NT2/D1 (cell line): Measurements from ENCODE around the gene SFXN2.
A peak's percentile ranks its signal among the peaks of the same experiment; 100 is the strongest.

Experiments
- DNase-seq: peaks from one replicate; pipeline ENCODE4 v3.0.0-alpha.2; 2011; ENCODE audit warnings: low read depth, low spot score
- H3K27me3 ChIP-seq: 2 replicates; pipeline ENCODE4 v1.6.0; 2011; ENCODE audit warnings: mild to moderate bottlenecking; ENCODE audit not compliant: insufficient read length, insufficient read depth
- H3K36me3 ChIP-seq: 2 replicates; pipeline ENCODE4 v1.6.1; 2011; ENCODE audit warnings: mild to moderate bottlenecking, low read length, mixed read lengths; ENCODE audit not compliant: insufficient read depth, insufficient read length
- H3K4me1 ChIP-seq: 2 replicates; pipeline ENCODE4 v1.5.1; 2011; ENCODE audit not compliant: insufficient read depth, insufficient read length
- H3K4me3 ChIP-seq: 2 replicates; pipeline ENCODE4 v1.5.1; 2011; ENCODE audit warnings: low read depth; ENCODE audit not compliant: insufficient read length
- H3K9ac ChIP-seq: 2 replicates; pipeline ENCODE4 v1.6.0; 2011; ENCODE audit warnings: low read depth; ENCODE audit not compliant: insufficient read length
- H3K9me3 ChIP-seq: 2 replicates; pipeline ENCODE4 v1.5.1; 2011; ENCODE audit warnings: mild to moderate bottlenecking, low read length; ENCODE audit not compliant: insufficient read depth
- SUZ12 ChIP-seq: IDR thresholded peaks from 2 replicates; pipeline ENCODE4 v1.6.1; 2011; ENCODE audit not compliant: insufficient read length, insufficient read depth; ENCODE audit errors: extremely low read depth
- YY1 ChIP-seq: IDR thresholded peaks from 2 replicates; pipeline ENCODE4 v1.6.1; 2011; ENCODE audit not compliant: insufficient read length, insufficient read depth
- ZNF274 ChIP-seq: IDR thresholded peaks from 2 replicates; pipeline ENCODE4 v1.6.1; 2011; ENCODE audit warnings: mild to moderate bottlenecking, low read depth, low read length

SFXN2 gene

GRCh38 chr10:102670871-102671434, 43.5 kb upstream of the SFXN2 start:
- Histone ChIP-seq H3K9ac (no peak overlapping the region), H3K36me3 (no peaks in the 10 kb centered on the region), H3K9me3 (no peaks in the 10 kb centered on the region), H3K4me1 (peaks cover 28% of the 10 kb centered on the region), H3K4me3 (no peak overlapping the region), H3K27me3 (no peaks in the 10 kb centered on the region)
- no peak for DNase-seq
- TF ChIP-seq SUZ12 (no peak), YY1 (no peak), ZNF274 (no peak)

DNA sequence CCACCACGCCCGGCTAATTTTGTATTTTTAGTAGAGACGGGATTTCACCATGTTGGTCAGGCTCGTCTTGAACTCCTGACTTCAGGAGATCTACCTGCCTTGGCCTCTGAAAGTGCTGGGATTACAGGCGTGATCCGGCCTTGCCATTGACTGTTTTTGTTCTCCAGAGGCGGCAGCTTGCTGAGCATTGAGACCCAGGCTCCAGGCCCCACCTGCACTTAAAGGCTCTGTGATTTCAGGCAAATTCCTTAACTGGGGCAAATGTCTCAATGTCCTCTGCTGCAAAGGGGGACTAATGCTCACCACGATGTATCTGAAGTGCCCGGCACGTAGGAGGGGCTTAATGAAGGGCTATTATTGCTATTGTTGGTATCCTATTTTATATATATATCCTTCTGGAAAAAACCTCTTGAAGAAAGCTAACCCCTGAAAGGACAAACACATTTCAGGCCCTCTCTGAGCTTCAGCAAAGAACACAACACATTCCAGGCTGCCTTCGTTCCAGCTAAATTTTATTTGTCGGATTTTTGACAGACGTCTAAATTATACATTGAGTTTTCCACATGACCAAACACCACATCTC, 41.1 kb upstream of the SFXN2 start:
- H3K27me3 ChIP-seq, result no peaks in the 10 kb centered on the region
- no peaks in the 10 kb centered on the region for H3K36me3 ChIP-seq
- peaks cover 31% of the 10 kb centered on the region for H3K4me1 ChIP-seq
- no peaks in the 10 kb centered on the region for H3K9me3 ChIP-seq
- DNase-seq, result no peak
- H3K9ac ChIP-seq, result peak overlapping the region; percentile 56
- TF ChIP-seq SUZ12 (no peak), YY1 (no peak), ZNF274 (no peak)
- H3K4me3 ChIP-seq, result no peak overlapping the region

GRCh38 chr10:102673819-102674511, 40.5 kb upstream of the SFXN2 start:
- H3K36me3 ChIP-seq, result no peaks in the 10 kb centered on the region
- H3K4me3 ChIP-seq, result peak overlapping the region; percentile 19
- no peaks in the 10 kb centered on the region for H3K27me3 ChIP-seq
- TF ChIP-seq ZNF274, result no peak
- TF ChIP-seq SUZ12, result no peak
- no peak for TF ChIP-seq YY1
- no peaks in the 10 kb centered on the region for H3K9me3 ChIP-seq
- no peak for DNase-seq
- H3K9ac ChIP-seq, result peak overlapping the region; percentile 56
- peaks cover 36% of the 10 kb centered on the region for H3K4me1 ChIP-seq

GRCh38 chr10:102674566-102674965, 39.9 kb upstream of the SFXN2 start:
- Histone ChIP-seq H3K9ac (no peak overlapping the region), H3K4me3 (no peak overlapping the region), H3K36me3 (no peaks in the 10 kb centered on the region), H3K4me1 (peaks cover 36% of the 10 kb centered on the region), H3K9me3 (no peaks in the 10 kb centered on the region), H3K27me3 (no peaks in the 10 kb centered on the region)
- no peak for DNase-seq
- no peak for TF ChIP-seq SUZ12
- TF ChIP-seq ZNF274, result no peak
- TF ChIP-seq YY1, result no peak

GRCh38 chr10:102675011-102675665, 39.3 kb upstream of the SFXN2 start:
- TF ChIP-seq YY1 (no peak), ZNF274 (no peak), SUZ12 (no peak)
- H3K4me1 ChIP-seq, result peaks cover 32% of the 10 kb centered on the region
- H3K9ac ChIP-seq, result peak overlapping the region; percentile 62
- H3K4me3 ChIP-seq, result no peak overlapping the region
- H3K27me3 ChIP-seq, result no peaks in the 10 kb centered on the region
- no peak for DNase-seq
- no peaks in the 10 kb centered on the region for H3K9me3 ChIP-seq
- H3K36me3 ChIP-seq, result no peaks in the 10 kb centered on the region

GRCh38 chr10:102675666-102676533, 38.5 kb upstream of the SFXN2 start:
- H3K4me3 ChIP-seq, result no peak overlapping the region
- peak overlapping the region; percentile 62 for H3K9ac ChIP-seq
- no peaks in the 10 kb centered on the region for H3K9me3 ChIP-seq
- TF ChIP-seq ZNF274 (no peak), YY1 (no peak), SUZ12 (no peak)
- H3K4me1 ChIP-seq, result peaks cover 25% of the 10 kb centered on the region
- no peaks in the 10 kb centered on the region for H3K27me3 ChIP-seq
- H3K36me3 ChIP-seq, result no peaks in the 10 kb centered on the region
- no peak for DNase-seq
